ENCODE results near the gene NEB. TPM values are rescaled to one million over a fixed set of nuclear protein-coding genes. Genes with fewer than 3 reads are reported as not detected.

NEB gene
- total RNA-seq, 2 donors from 2014 or later = 1.1 to 1.2 TPM

Other genes with a start within 250 kb of the NEB start
- 10 to 100 TPM; 38.4 to 46.3 TPM for gene ARL5A, start 93.9 kb upstream of the NEB start, total RNA-seq